ENCODE results near the gene MARCHF4. TPM values are rescaled to one million over a fixed set of nuclear protein-coding genes. Genes with fewer than 3 reads are reported as not detected.

MARCHF4 gene
- total RNA-seq, 1 experiment from 2014 or later: 14.5 TPM

GRCh38 chr2:216413882-216414281 is 41.6 kb upstream of the MARCHF4 start:
- Histone ChIP-seq H3K4me3 (no peak overlapping the region), H3K36me3 (ENCODE audit: low read depth) (no peaks in the 10 kb centered on the region), H3K9me2 (ENCODE audit: insufficient read depth) (no peaks in the 10 kb centered on the region), H3K9me3 (ENCODE audit: insufficient read depth, low read depth) (no peaks in the 10 kb centered on the region), H4K20me1 (ENCODE audit: insufficient read depth) (no peaks in the 10 kb centered on the region), H3K27me3 (ENCODE audit: insufficient read depth, low read depth) (no peaks in the 10 kb centered on the region), H3K27ac (no peak overlapping the region), H2AFZ (no peak overlapping the region), H3K4me2 (0 out of 2 replicates have a peak overlapping the region, but pooled peaks have one; percentile 69), H3K4me1 (replicated peaks; ENCODE audit: insufficient read depth) (0 out of 2 replicates have a peak, but pooled peaks cover 11% of the 10 kb centered on the region), H3F3A (ENCODE audit: insufficient read depth, low read depth) (no peaks in the 10 kb centered on the region), H3K79me2 (ENCODE audit: low read depth) (peaks cover 9% of the 10 kb centered on the region)
- ChIA-PET POLR2A (ENCODE audit: unreplicated experiment) (no interaction called here), CTCF (no interaction called here)
- TF ChIP-seq EZH2 (IDR thresholded peaks at IDR 0.05; ENCODE audit: low read depth): no peak
- no peak for DNase-seq
- no TSS peak for BruUV-seq (replicated peaks)
- intact Hi-C loops (cut with micrococcal nuclease; ENCODE audit: unreplicated experiment): loop anchor here (2.0 to 5.0 kb wide), 2 partner anchors 97 to 197 kb away; no protein-coding TSS in a partner anchor

DNA sequence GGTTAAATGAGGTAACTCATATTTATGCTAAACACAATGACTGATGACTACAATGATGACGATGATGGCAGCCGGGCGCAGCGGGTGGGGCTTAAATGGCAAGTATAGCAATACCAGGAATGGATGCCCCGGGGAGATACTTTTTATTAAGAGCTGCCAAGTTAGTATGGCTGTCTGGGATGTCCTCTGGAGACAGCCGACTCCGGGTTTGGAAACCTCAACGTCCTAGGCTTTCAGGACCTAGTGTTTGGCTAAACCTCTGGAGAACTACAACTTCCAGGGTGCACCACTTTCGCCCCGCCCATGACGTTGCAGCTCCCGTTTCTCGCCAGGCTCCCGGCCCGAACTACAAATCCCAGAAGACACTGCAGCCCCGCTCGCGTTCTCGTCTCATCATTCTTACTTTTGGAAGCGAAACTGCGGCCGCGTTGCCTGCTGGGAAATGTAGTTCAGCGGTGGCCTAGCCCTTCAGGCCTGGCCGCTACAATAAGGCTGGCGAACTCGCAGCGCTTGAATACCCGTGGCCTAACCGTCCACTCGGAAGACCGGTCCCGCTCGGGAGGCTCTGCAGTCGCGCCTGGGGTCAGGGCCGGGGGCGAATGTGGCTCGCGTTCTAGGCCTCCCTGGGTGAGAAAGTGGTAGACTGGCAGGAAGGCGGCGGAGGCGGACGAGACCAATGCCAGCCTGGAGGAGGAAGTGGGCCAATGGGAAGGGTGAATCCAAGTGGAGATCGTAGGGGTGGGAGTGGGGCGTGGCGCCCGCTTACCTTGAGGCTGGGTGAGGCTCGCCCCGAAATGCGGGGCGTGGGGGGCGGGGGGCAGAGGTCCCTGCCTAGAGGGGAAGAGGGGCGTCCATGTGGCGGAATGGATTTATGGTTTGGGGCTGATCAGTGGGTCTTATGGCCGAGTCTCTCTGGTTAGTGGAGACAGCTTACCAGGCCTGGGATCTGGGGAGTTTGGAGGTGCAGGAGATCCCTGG is 40.0 kb upstream of the MARCHF4 start, which contains the start of gene SMARCAL1:
Gene SMARCAL1 (plus strand): TSS at position 463 of the 978 bp plus-strand sequence. CDS start 2,221 bp downstream, outside the sequence.
- no peaks in the 10 kb centered on the region for H3K9me2 ChIP-seq (ENCODE audit: insufficient read depth)
- ChIA-PET POLR2A (ENCODE audit: unreplicated experiment) (interaction anchor here (0.8 kb wide), 1 partner anchor 40 kb away, joined by 6 read pairs; the partner anchor contains the start of gene MARCHF4), CTCF (no interaction called here)
- H3F3A ChIP-seq (ENCODE audit: insufficient read depth, low read depth): no peaks in the 10 kb centered on the region
- peak within 1 kb of the TSS; percentile 57 for H3K27ac ChIP-seq
- no peaks in the 10 kb centered on the region for H3K36me3 ChIP-seq (ENCODE audit: low read depth)
- H4K20me1 ChIP-seq (ENCODE audit: insufficient read depth): no peaks in the 10 kb centered on the region
- H3K27me3 ChIP-seq (ENCODE audit: insufficient read depth, low read depth): no peaks in the 10 kb centered on the region
- peak within 1 kb of the TSS; percentile 80 for H2AFZ ChIP-seq
- peaks cover 9% of the 10 kb centered on the region for H3K79me2 ChIP-seq (ENCODE audit: low read depth)
- peak within 1 kb of the TSS; percentile 69 for H3K4me2 ChIP-seq
- no peaks in the 10 kb centered on the region for H3K9me3 ChIP-seq (ENCODE audit: insufficient read depth, low read depth)
- intact Hi-C loops (cut with micrococcal nuclease; ENCODE audit: unreplicated experiment): loop anchor here (1.0 to 5.0 kb wide), 4 partner anchors 40 to 195 kb away; partner anchors contain the start of genes MARCHF4 and RPL37A
- peak; percentile 93 to 97 for DNase-seq
- peak within 1 kb of the TSS; percentile 81 for H3K4me3 ChIP-seq
- H3K4me1 ChIP-seq (replicated peaks; ENCODE audit: insufficient read depth): 0 out of 2 replicates have a peak, but pooled peaks cover 11% of the 10 kb centered on the region
- TF ChIP-seq, protein P1, sequence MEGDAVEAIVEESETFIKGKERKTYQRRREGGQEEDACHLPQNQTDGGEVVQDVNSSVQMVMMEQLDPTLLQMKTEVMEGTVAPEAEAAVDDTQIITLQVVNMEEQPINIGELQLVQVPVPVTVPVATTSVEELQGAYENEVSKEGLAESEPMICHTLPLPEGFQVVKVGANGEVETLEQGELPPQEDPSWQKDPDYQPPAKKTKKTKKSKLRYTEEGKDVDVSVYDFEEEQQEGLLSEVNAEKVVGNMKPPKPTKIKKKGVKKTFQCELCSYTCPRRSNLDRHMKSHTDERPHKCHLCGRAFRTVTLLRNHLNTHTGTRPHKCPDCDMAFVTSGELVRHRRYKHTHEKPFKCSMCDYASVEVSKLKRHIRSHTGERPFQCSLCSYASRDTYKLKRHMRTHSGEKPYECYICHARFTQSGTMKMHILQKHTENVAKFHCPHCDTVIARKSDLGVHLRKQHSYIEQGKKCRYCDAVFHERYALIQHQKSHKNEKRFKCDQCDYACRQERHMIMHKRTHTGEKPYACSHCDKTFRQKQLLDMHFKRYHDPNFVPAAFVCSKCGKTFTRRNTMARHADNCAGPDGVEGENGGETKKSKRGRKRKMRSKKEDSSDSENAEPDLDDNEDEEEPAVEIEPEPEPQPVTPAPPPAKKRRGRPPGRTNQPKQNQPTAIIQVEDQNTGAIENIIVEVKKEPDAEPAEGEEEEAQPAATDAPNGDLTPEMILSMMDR (conservative IDR thresholded peaks at IDR 0.05): no peak
- TF ChIP-seq EZH2 (IDR thresholded peaks at IDR 0.05; ENCODE audit: low read depth): no peak
- BruUV-seq (replicated peaks): TSS peak; percentile 86

DNA sequence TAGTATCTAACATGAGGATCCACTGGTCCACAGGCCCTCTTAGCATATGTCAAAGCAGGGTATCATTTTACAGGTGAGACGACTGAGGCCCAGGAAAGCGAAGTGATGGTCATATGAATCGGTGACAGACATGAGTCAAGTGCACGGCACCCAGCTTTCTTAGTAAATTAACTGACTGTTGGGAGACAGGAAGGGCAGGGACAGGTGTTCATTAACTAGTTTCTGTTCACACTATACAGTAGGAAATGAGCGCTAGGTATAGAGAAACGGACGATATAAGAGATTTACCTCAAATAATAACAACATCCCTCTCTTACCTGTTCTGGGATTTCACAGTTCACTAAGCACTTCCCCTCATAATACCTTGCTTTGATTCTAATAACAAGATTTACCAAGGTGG is 38.3 kb upstream of the MARCHF4 start:
- BruUV-seq (replicated peaks): no TSS peak
- H3K4me2 ChIP-seq: no peak overlapping the region
- intact Hi-C loops (cut with micrococcal nuclease; ENCODE audit: unreplicated experiment): loop anchor here (5.0 kb wide), 1 partner anchor 193 kb away; no protein-coding TSS in a partner anchor
- CTCF ChIA-PET: no interaction called here
- POLR2A ChIA-PET (ENCODE audit: unreplicated experiment): interaction anchor here (0.6 kb wide), 1 partner anchor 301 kb away, joined by 3 read pairs; the partner anchor contains the start of gene XRCC5
- H3K4me1 ChIP-seq (replicated peaks; ENCODE audit: insufficient read depth): 0 out of 2 replicates have a peak, but pooled peaks cover 11% of the 10 kb centered on the region
- peaks cover 9% of the 10 kb centered on the region for H3K79me2 ChIP-seq (ENCODE audit: low read depth)
- H3K27me3 ChIP-seq (ENCODE audit: insufficient read depth, low read depth): no peaks in the 10 kb centered on the region
- no peak overlapping the region for H3K4me3 ChIP-seq
- H2AFZ ChIP-seq: no peak overlapping the region
- no peaks in the 10 kb centered on the region for H3F3A ChIP-seq (ENCODE audit: insufficient read depth, low read depth)
- DNase-seq: no peak
- H4K20me1 ChIP-seq (ENCODE audit: insufficient read depth): no peaks in the 10 kb centered on the region
- H3K36me3 ChIP-seq (ENCODE audit: low read depth): no peaks in the 10 kb centered on the region
- H3K9me2 ChIP-seq (ENCODE audit: insufficient read depth): no peaks in the 10 kb centered on the region
- H3K9me3 ChIP-seq (ENCODE audit: insufficient read depth, low read depth): no peaks in the 10 kb centered on the region
- TF ChIP-seq, protein P1 (conservative IDR thresholded peaks at IDR 0.05): no peak
- no peak for TF ChIP-seq EZH2 (IDR thresholded peaks at IDR 0.05; ENCODE audit: low read depth)
- no peak overlapping the region for H3K27ac ChIP-seq

All from PC-9 (cell line).